ENCODE measurements around the gene HOXD10.
A peak's percentile ranks its signal among the peaks of the same experiment; 100 is the strongest.

The HOXD10 gene

GRCh38 chr2:176158855-176159662 is 42.5 kb downstream of the HOXD10 start:
- no peaks in the 10 kb centered on the region; the same call in 1 of the 2 replicates for H3K36me3 ChIP-seq (replicated peaks)
- DNase-seq (ENCODE audit: low spot score in 2 of 2), result peak in 1 of 2 experiments; percentile 61
- H3K27me3 ChIP-seq (ENCODE audit: low read depth), result no peaks in the 10 kb centered on the region
- no peak overlapping the region for H3K4me3 ChIP-seq
- no peaks in the 10 kb centered on the region; the same call in 1 of the 2 replicates for H3K9me3 ChIP-seq
- H3K4me1 ChIP-seq, result peaks cover 16% of the 10 kb centered on the region
- in situ Hi-C loops (cut with MboI; ENCODE audit: low sequenced_read_pairs), result no loop called here

- H3K27me3 ChIP-seq (ENCODE audit: low read depth), result no peaks in the 10 kb centered on the region
- DNase-seq (ENCODE audit: low spot score in 2 of 2), result no peak
Observed at GRCh38 chr2:176159663-176160250, 43.2 kb downstream of the HOXD10 start.

GRCh38 chr2:176160251-176160985 is 43.8 kb downstream of the HOXD10 start:
- H3K36me3 ChIP-seq (replicated peaks), result no peaks in the 10 kb centered on the region
- no peaks in the 10 kb centered on the region; the same call in 1 of the 2 replicates for H3K9me3 ChIP-seq
- no peak overlapping the region for H3K4me3 ChIP-seq
- DNase-seq (ENCODE audit: low spot score in 2 of 2), result no peak
- peaks cover 22% of the 10 kb centered on the region for H3K4me1 ChIP-seq
- H3K27me3 ChIP-seq (ENCODE audit: low read depth), result no peaks in the 10 kb centered on the region
- in situ Hi-C loops (cut with MboI; ENCODE audit: low sequenced_read_pairs), result no loop called here

More at GRCh38 chr2:176159663-176160250, 43.2 kb downstream of the HOXD10 start:
- Histone ChIP-seq H3K4me1 (peaks cover 20% of the 10 kb centered on the region), H3K9me3 (no peaks in the 10 kb centered on the region; the same call in 1 of the 2 replicates), H3K36me3 (replicated peaks) (no peaks in the 10 kb centered on the region; the same call in 1 of the 2 replicates), H3K4me3 (no peak overlapping the region)
- in situ Hi-C loops (cut with MboI; ENCODE audit: low sequenced_read_pairs), result no loop called here

GRCh38 chr2:176160986-176161824 is 44.6 kb downstream of the HOXD10 start:
- in situ Hi-C loops (cut with MboI; ENCODE audit: low sequenced_read_pairs), result no loop called here
- no peaks in the 10 kb centered on the region; the same call in 1 of the 2 replicates for H3K9me3 ChIP-seq
- no peak overlapping the region for H3K4me3 ChIP-seq
- DNase-seq (ENCODE audit: low spot score in 2 of 2), result no peak
- no peaks in the 10 kb centered on the region for H3K27me3 ChIP-seq (ENCODE audit: low read depth)
- H3K4me1 ChIP-seq, result peaks cover 26% of the 10 kb centered on the region
- no peaks in the 10 kb centered on the region for H3K36me3 ChIP-seq (replicated peaks)

- in situ Hi-C loops (cut with MboI; ENCODE audit: low sequenced_read_pairs), result no loop called here
- Histone ChIP-seq H3K36me3 (replicated peaks) (no peaks in the 10 kb centered on the region), H3K27me3 (ENCODE audit: low read depth) (no peaks in the 10 kb centered on the region), H3K9me3 (no peaks in the 10 kb centered on the region; the same call in 1 of the 2 replicates), H3K4me3 (no peak overlapping the region), H3K4me1 (peaks cover 25% of the 10 kb centered on the region)
- no peak for DNase-seq (ENCODE audit: low spot score in 2 of 2)
Observed at GRCh38 chr2:176161825-176162626, 45.4 kb downstream of the HOXD10 start.

- Histone ChIP-seq H3K9me3 (no peaks in the 10 kb centered on the region; the same call in 1 of the 2 replicates), H3K27me3 (ENCODE audit: low read depth) (no peaks in the 10 kb centered on the region), H3K4me1 (peaks cover 17% of the 10 kb centered on the region), H3K36me3 (replicated peaks) (no peaks in the 10 kb centered on the region), H3K4me3 (no peak overlapping the region)
- in situ Hi-C loops (cut with MboI; ENCODE audit: low sequenced_read_pairs), result no loop called here
- no peak for DNase-seq (ENCODE audit: low spot score in 2 of 2)
Observed at GRCh38 chr2:176162911-176163671, 46.5 kb downstream of the HOXD10 start.

GRCh38 chr2:176163672-176164056 is 47.1 kb downstream of the HOXD10 start:
- in situ Hi-C loops (cut with MboI; ENCODE audit: low sequenced_read_pairs), result no loop called here
- Histone ChIP-seq H3K27me3 (ENCODE audit: low read depth) (no peaks in the 10 kb centered on the region), H3K4me1 (peaks cover 13% of the 10 kb centered on the region), H3K4me3 (no peak overlapping the region), H3K9me3 (no peaks in the 10 kb centered on the region; the same call in 1 of the 2 replicates), H3K36me3 (replicated peaks) (no peaks in the 10 kb centered on the region)
- DNase-seq (ENCODE audit: low spot score in 2 of 2), result no peak

- Histone ChIP-seq H3K4me1 (peaks cover 13% of the 10 kb centered on the region), H3K9me3 (no peaks in the 10 kb centered on the region; the same call in 1 of the 2 replicates), H3K27me3 (ENCODE audit: low read depth) (no peaks in the 10 kb centered on the region), H3K4me3 (no peak overlapping the region), H3K36me3 (replicated peaks) (no peaks in the 10 kb centered on the region)
- no peak for DNase-seq (ENCODE audit: low spot score in 2 of 2)
- in situ Hi-C loops (cut with MboI; ENCODE audit: low sequenced_read_pairs), result no loop called here
Observed at GRCh38 chr2:176164201-176164600, 47.6 kb downstream of the HOXD10 start.

GRCh38 chr2:176164611-176165369 is 48.2 kb downstream of the HOXD10 start:
- Histone ChIP-seq H3K36me3 (replicated peaks) (no peaks in the 10 kb centered on the region), H3K4me3 (peak overlapping the region; percentile 25), H3K4me1 (peaks cover 13% of the 10 kb centered on the region), H3K27me3 (ENCODE audit: low read depth) (no peaks in the 10 kb centered on the region), H3K9me3 (no peaks in the 10 kb centered on the region; the same call in 1 of the 2 replicates)
- in situ Hi-C loops (cut with MboI; ENCODE audit: low sequenced_read_pairs), result no loop called here
- peak; percentile 74 to 82 for DNase-seq (ENCODE audit: low spot score in 2 of 2)

GRCh38 chr2:176165370-176166050 is 48.9 kb downstream of the HOXD10 start:
- in situ Hi-C loops (cut with MboI; ENCODE audit: low sequenced_read_pairs), result no loop called here
- no peaks in the 10 kb centered on the region for H3K27me3 ChIP-seq (ENCODE audit: low read depth)

GRCh38 chr2:176166272-176166671 is 49.7 kb downstream of the HOXD10 start:
- Histone ChIP-seq H3K4me3 (no peak overlapping the region), H3K9me3 (no peaks in the 10 kb centered on the region), H3K36me3 (replicated peaks) (no peaks in the 10 kb centered on the region), H3K27me3 (ENCODE audit: low read depth) (no peaks in the 10 kb centered on the region), H3K4me1 (peaks cover 13% of the 10 kb centered on the region)
- no peak for DNase-seq (ENCODE audit: low spot score in 2 of 2)
- in situ Hi-C loops (cut with MboI; ENCODE audit: low sequenced_read_pairs), result no loop called here

More at GRCh38 chr2:176165370-176166050, 48.9 kb downstream of the HOXD10 start:
- no peak for DNase-seq (ENCODE audit: low spot score in 2 of 2)
- Histone ChIP-seq H3K9me3 (no peaks in the 10 kb centered on the region; the same call in 1 of the 2 replicates), H3K4me1 (peaks cover 13% of the 10 kb centered on the region), H3K36me3 (replicated peaks) (no peaks in the 10 kb centered on the region), H3K4me3 (peak overlapping the region; percentile 25)
